Erythroblast (primary cell): ENCODE measurements around the gene FAM227B.

Experiments
- GATA1 ChIP-seq: IDR thresholded peaks from 2 replicates; pipeline ENCODE4 v1.6.1; 2011; ENCODE audit warnings: low read depth, mild to moderate bottlenecking, control low read depth, low read length, moderate library complexity
- POLR2A ChIP-seq: IDR thresholded peaks from 2 replicates; pipeline ENCODE4 v1.6.1; 2011; ENCODE audit warnings: mild to moderate bottlenecking, low read length

GRCh38 chr15:49628379-49628778 lies 7.8 kb upstream of the FAM227B start:
- TF ChIP-seq POLR2A (no peak), GATA1 (no peak)
